ENCODE results near the gene DGKH.
"Not testable (repeated sequence)": the region's sequence is repeated elsewhere in the genome, so short reads cannot be mapped to it uniquely, and the experiment has no call there.

DGKH gene

GRCh38 chr13:42040730-42041010 is 7.8 kb upstream of the DGKH start:
- no peak for FAIRE-seq

DNA sequence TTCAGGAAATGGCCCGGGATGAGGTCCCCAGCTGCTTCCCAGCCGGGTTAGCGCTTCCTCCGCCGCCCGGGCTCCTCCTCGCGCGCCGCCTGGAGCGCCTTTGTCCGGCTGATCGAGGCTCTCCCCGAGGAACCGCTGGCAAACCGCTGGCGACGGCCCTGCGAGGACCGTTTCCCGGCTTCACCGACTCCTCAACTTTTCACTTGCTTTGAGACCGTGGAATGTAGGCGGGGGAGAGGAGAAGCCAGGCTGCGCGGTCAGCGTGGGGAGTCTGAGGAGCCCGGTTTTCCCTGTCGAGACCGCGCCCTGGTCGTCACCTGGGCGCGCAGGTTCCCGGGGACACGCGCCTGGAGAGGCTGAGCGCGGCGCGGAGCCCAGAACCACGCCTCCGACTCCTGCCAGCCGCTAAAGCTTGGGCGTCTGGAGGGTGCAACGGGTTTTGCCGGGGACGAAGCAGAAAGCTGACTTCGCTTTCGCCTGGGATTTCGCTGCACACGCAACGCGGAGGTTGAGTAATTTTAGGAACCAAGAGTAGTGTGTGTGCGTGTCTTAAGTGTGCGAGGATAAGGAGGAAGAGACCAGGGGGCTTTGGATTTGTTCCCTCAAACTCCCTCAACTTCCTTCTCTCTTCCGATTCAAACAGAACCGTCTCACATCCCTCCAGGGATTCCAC is 7.3 kb upstream of the DGKH start:
- no peak for FAIRE-seq

- FAIRE-seq = no peak
Measured at GRCh38 chr13:42041684-42042035, 6.8 kb upstream of the DGKH start.

DNA sequence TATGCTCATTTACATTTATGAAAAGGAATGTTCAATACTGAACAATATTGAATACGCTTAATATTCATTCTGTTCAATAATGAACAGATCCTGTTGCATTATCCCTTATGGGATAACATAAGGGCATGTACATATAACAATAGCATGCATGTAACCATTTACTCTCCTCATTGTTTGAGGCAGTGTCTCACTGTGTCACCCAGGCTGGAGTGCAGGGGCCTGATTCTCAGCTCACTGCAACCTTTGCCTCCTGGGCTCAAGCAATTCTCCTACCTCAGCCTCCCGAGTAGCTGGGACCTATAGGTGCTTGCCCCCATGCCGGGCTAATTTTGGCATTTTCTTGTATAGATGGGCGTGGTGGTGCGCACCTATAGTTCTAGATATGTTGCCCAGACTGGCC is 4.8 kb upstream of the DGKH start:
- no peak for FAIRE-seq

GRCh38 chr13:42046448-42046847 is 2.0 kb upstream of the DGKH start:
- FAIRE-seq = no peak

DNA sequence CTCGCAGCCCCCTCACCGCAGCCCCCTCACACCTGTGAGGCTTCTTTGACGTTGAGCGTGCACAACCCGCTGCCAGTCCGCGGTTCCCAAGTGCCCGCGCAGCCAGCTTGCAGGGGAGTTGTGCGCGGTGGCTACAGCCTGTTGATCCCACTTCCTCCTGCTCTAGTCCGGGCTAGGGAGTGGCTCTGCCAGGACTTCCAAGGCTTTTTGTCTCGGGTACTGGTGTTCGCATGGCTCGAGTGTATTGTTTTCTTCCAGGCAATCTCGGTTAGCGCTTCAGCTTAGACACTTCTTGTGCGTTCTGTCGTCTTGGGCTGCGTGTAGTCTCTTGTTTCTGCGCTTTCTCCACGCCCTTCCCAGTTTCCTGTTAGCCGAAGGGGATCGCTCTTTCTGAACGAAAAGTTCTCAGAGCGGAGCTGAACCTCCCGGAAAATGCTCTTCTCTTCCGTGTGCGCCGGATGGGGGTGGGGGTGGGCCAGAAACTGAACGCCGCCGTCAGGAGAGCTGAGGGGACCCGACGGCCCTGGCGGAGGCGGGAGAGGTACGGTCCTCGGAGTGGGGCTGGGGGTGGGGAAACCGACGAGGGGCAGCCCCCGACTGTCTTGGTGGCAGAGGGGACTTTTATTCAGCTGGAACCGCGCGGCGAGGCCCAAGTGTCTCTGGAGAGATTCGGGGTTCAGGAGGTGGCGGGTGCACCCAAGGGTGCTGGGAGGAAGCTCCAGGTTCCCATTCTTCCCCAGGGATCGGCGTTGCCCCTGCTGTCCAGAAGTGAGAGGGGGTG is 697 bp upstream of the DGKH start:
- FAIRE-seq = no peak

DNA sequence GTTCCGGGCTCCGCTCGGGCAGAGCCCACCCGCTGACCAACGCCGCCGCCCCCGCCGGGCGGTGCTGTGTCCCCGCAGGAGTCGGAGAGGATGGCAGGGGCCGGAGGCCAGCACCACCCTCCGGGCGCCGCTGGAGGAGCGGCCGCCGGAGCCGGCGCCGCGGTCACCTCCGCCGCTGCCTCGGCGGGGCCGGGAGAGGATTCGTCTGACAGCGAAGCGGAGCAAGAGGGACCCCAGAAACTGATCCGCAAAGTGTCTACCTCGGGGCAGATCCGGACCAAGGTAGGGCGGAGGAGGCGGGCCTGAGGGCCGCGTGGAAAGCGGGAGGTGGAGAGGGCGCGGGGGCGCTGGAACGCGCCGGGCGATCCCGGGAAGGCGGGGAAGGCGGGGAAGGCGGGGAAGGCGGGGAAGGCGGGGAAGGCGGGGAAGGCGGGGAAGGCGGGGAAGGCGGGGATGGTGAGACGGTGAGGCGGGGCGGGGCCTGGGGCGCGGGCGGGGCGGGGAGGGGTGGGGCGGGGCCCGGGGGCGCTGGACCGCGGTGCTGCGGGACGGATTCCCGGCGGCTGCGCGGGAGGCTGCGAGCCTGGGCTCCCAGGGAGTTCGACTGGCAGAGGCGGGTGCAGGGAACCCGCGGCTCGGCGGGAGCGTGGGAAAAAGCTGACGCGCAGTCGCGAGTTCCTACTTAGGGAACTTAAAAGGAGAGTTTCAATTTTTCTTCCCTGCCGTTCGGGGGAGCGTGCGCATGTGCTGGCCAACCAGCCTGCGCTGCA is 421 bp downstream of the DGKH start:
- FAIRE-seq = no peak

- FAIRE-seq = no peak
Measured at GRCh38 chr13:42049454-42049813, 986 bp downstream of the DGKH start.

- FAIRE-seq = no peak
Measured at GRCh38 chr13:42054798-42055499, 6.5 kb downstream of the DGKH start.

DNA sequence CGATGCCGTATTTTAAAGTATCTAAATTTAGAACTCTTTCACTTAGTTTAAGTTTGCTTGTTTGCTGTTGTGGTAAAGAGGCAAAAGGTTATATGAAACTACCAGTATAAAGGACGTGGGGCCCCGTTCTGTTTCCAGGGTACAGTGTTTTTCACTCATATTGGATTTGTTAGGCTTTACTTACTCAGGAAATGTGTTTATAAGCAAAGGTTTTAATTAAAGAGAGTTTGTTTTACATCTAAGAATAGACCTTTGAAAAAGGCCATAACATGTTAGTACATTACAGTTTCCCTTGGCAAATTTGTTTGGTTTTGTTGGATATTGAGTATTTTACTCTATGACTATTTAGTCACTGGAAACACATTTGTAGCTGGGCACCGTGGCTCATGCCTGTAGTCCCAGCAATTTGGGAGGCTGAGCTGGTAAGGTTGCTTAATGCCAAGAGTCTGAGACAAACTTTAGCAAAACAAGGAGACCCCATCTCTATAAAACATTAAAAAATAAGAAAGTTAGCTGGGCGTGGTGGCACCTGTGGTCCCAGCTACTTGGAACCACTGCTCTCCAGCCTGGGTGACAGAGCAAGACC is 7.1 kb downstream of the DGKH start:
- FAIRE-seq = no peak

GRCh38 chr13:42056146-42056545 is 7.7 kb downstream of the DGKH start:
- FAIRE-seq = no peak

GRCh38 chr13:42056583-42056982 is 8.1 kb downstream of the DGKH start:
- FAIRE-seq = no peak

DNA sequence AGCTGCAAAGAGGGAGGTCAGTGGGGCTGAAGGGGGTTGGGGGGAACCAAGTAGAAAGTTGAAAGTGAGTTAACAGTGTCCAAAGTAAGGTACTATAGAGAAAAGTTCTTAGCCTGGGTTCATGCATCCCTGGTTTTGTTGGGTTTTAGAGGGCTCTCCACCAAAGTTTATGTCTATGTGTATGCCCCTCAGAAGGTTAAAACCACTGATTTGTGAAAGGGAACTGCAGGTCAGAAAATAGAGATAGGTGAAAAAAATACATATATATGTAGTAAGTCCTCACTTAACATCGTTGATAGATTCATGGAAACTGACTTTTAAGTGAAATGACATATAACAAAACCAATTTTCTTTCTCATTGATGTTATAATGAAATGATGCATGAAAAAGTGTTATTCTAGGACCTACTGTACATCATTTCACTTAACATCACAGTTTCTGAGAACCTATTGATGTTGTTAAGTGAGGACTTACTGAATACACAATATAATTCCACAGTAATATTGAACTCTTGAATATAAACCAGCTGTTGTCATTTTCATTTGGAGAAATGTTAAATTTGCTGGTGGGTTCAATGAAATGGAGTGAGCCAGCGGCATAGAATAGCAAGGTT is 9.6 kb downstream of the DGKH start:
- FAIRE-seq = no peak

- no peak for FAIRE-seq
Measured at GRCh38 chr13:42061943-42062342, 13.5 kb downstream of the DGKH start.

GRCh38 chr13:42063105-42063504 is 14.7 kb downstream of the DGKH start:
- FAIRE-seq = no peak

DNA sequence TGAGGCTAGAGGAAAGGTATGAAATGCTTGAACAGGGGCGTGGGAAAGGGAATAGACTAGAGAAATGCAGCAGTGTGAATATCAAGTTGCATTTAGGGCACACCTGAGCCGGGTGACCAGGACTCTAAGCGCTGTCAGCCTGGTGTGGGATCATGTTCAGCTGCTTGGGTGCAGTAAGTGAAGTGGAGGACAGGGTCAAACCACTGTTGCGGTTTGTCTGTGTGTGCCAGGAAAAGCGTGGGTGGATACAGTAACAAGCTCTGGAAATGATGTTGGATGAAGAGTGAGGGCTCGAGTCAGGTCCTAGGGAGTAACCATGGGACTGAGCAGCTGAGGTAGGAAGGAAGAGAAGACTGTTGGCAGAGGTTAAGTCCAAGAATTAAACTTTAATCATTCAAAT is 15.8 kb downstream of the DGKH start:
- FAIRE-seq = no peak

- no peak for FAIRE-seq
Measured at GRCh38 chr13:42064966-42065365, 16.5 kb downstream of the DGKH start.

- no peak for FAIRE-seq
Measured at GRCh38 chr13:42065414-42065813, 17.0 kb downstream of the DGKH start.

DNA sequence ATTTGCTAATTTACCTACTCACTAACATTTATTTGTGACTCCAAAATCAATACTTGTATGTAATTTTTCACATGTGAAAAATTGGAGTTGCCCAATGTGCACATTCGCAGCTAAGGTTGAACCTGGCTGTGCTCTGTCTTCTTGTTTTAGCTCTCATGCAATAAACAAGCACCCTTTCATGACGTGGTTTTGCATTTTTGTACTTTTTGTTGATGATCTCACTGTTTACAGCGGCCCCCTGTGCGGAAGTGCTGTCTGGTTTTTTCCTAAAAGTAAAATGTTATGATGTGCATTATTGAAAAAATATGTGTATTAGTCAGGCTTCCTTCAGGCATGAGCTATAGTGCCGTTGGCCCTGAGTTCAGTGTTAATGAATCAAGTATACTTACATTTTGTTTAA is 18.1 kb downstream of the DGKH start:
- no peak for FAIRE-seq

- peak; percentile 96 for FAIRE-seq
Measured at GRCh38 chr13:42068886-42069285, 20.4 kb downstream of the DGKH start.

- FAIRE-seq = not testable (repeated sequence)
Measured at GRCh38 chr13:42070599-42070998, 22.2 kb downstream of the DGKH start.

DNA sequence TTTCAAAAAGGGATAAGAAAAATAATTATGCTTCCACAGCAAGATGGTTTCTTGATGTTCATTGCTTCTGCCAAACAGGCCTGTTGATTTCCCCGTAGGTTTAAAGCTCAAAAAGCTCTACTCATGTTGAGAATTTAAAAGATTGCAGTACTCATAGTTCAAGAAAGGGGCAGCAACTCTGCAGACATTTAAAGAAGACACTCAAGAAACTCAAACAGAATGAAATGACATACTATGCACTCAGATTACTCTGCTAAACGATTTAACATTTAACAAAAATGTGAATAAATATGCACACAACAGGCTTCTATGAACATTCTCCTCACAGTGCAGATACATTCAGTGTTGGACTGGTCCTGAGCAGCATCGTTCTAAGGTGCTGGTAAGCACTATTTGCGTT is 22.7 kb downstream of the DGKH start:
- FAIRE-seq = not testable (repeated sequence)
